ENCODE results near the gene SPATA9. TPM values are rescaled to one million over a fixed set of nuclear protein-coding genes. Genes with fewer than 3 reads are reported as not detected.

Gene SPATA9
- total RNA-seq, 1 experiment from 2014 or later: not detected

- peaks cover 3% of the 10 kb centered on the region for H3K9me3 Mint-ChIP-seq (ENCODE audit: low read depth, unreplicated experiment)
- CTCF ChIA-PET: no interaction called here
- H3K4me1 Mint-ChIP-seq (ENCODE audit: low read depth, unreplicated experiment): no peaks in the 10 kb centered on the region
- H3K27ac Mint-ChIP-seq (ENCODE audit: unreplicated experiment): no peak overlapping the region
- H3K4me3 Mint-ChIP-seq (ENCODE audit: low read depth, unreplicated experiment): no peak overlapping the region
- intact Hi-C loops (cut with micrococcal nuclease; ENCODE audit: unreplicated experiment): no loop called here
- no peaks in the 10 kb centered on the region for H3K36me3 Mint-ChIP-seq (ENCODE audit: insufficient read depth, unreplicated experiment)
- DNase-seq: no peak
- BruUV-seq (replicated peaks): no TSS peak
- H3K27me3 Mint-ChIP-seq (ENCODE audit: unreplicated experiment): peaks cover 1% of the 10 kb centered on the region
- TF ChIP-seq CTCF (IDR thresholded peaks at IDR 0.05; ENCODE audit: unreplicated experiment): no peak
Observed at GRCh38 chr5:95689680-95690079, 6.9 kb upstream of the SPATA9 start.

- intact Hi-C loops (cut with micrococcal nuclease; ENCODE audit: unreplicated experiment): no loop called here
- H3K4me1 Mint-ChIP-seq (ENCODE audit: low read depth, unreplicated experiment): no peaks in the 10 kb centered on the region
- TF ChIP-seq CTCF (IDR thresholded peaks at IDR 0.05; ENCODE audit: unreplicated experiment): no peak
- BruUV-seq (replicated peaks): no TSS peak
- CTCF ChIA-PET: no interaction called here
- H3K4me3 Mint-ChIP-seq (ENCODE audit: low read depth, unreplicated experiment): no peak overlapping the region
- H3K27me3 Mint-ChIP-seq (ENCODE audit: unreplicated experiment): peaks cover 12% of the 10 kb centered on the region
- no peak for DNase-seq
- no peaks in the 10 kb centered on the region for H3K36me3 Mint-ChIP-seq (ENCODE audit: insufficient read depth, unreplicated experiment)
- H3K9me3 Mint-ChIP-seq (ENCODE audit: low read depth, unreplicated experiment): peaks cover 3% of the 10 kb centered on the region
- H3K27ac Mint-ChIP-seq (ENCODE audit: unreplicated experiment): no peak overlapping the region
Observed at GRCh38 chr5:95686651-95687050, 3.9 kb upstream of the SPATA9 start.

- TF ChIP-seq CTCF (IDR thresholded peaks at IDR 0.05; ENCODE audit: unreplicated experiment): no peak
- CTCF ChIA-PET: no interaction called here
- no peaks in the 10 kb centered on the region for H3K36me3 Mint-ChIP-seq (ENCODE audit: insufficient read depth, unreplicated experiment)
- intact Hi-C loops (cut with micrococcal nuclease; ENCODE audit: unreplicated experiment): no loop called here
- no TSS peak for BruUV-seq (replicated peaks)
- H3K4me1 Mint-ChIP-seq (ENCODE audit: low read depth, unreplicated experiment): no peaks in the 10 kb centered on the region
- H3K27me3 Mint-ChIP-seq (ENCODE audit: unreplicated experiment): peaks cover 12% of the 10 kb centered on the region
- DNase-seq: no peak
- H3K9me3 Mint-ChIP-seq (ENCODE audit: low read depth, unreplicated experiment): no peaks in the 10 kb centered on the region
- H3K27ac Mint-ChIP-seq (ENCODE audit: unreplicated experiment): no peak overlapping the region
- H3K4me3 Mint-ChIP-seq (ENCODE audit: low read depth, unreplicated experiment): no peak overlapping the region
Observed at GRCh38 chr5:95684361-95684760, 1.6 kb upstream of the SPATA9 start.

GRCh38 chr5:95673081-95673480 lies 9.7 kb downstream of the SPATA9 start:
- DNase-seq: no peak
- intact Hi-C loops (cut with micrococcal nuclease; ENCODE audit: unreplicated experiment): no loop called here
- Mint-ChIP-seq H3K9me3 (ENCODE audit: low read depth, unreplicated experiment) (no peaks in the 10 kb centered on the region), H3K4me1 (ENCODE audit: low read depth, unreplicated experiment) (no peaks in the 10 kb centered on the region), H3K27me3 (ENCODE audit: unreplicated experiment) (no peaks in the 10 kb centered on the region), H3K36me3 (ENCODE audit: insufficient read depth, unreplicated experiment) (no peaks in the 10 kb centered on the region), H3K4me3 (ENCODE audit: low read depth, unreplicated experiment) (no peak overlapping the region), H3K27ac (ENCODE audit: unreplicated experiment) (no peak overlapping the region)
- CTCF ChIA-PET: interaction anchor here (1.3 kb wide), 1 partner anchor 12 kb away, joined by 3 read pairs; no protein-coding TSS in a partner anchor
- BruUV-seq (replicated peaks): no TSS peak
- TF ChIP-seq CTCF (IDR thresholded peaks at IDR 0.05; ENCODE audit: unreplicated experiment): no peak

Data from Calu3 (cell line).